Activated B cell treated with CpG ODN at 0.5 μM for 24 hours (primary cell): Measurements from ENCODE around the gene DIP2C. TPM values are rescaled to one million over a fixed set of nuclear protein-coding genes. Genes with fewer than 3 reads are reported as not detected.

Experiments
- ATAC-seq: fragments of 200-7000 bp; cut with Tn5 transposase; one replicate; pipeline ENCODE4 v1.10.0; 2021; ENCODE audit warnings: low read depth, mild to moderate bottlenecking, moderate library complexity
- CTCF ChIA-PET: fragments of 350-600 bp; sonication (Branson Sonifier 250); formaldehyde crosslinking; loops from one replicate; lab custom pipeline; 2021; ENCODE audit warnings: antibody characterized with exemption; lab: Charles Lee
- POLR2A ChIA-PET: fragments of 350-600 bp; sonication (Branson Sonifier 250); formaldehyde crosslinking; loops from one replicate; lab custom pipeline; 2021; ENCODE audit warnings: antibody characterized with exemption; lab: Charles Lee
- DNase-seq: peaks from one replicate; pipeline ENCODE4 v3.0.0; 2022
- H3K27ac Mint-ChIP-seq: one replicate; pipeline ENCODE4 v1.8.0; 2020; ENCODE audit warnings: mixed read lengths
- H3K27me3 Mint-ChIP-seq: one replicate; pipeline ENCODE4 v1.8.0; 2021; ENCODE audit warnings: mixed read lengths
- H3K36me3 Mint-ChIP-seq: one replicate; pipeline ENCODE4 v1.8.0; 2021; ENCODE audit warnings: low read depth, mixed read lengths
- H3K4me1 Mint-ChIP-seq: one replicate; pipeline ENCODE4 v1.8.0; 2021; ENCODE audit warnings: mixed read lengths
- H3K4me3 Mint-ChIP-seq: one replicate; pipeline ENCODE4 v1.8.0; 2020; ENCODE audit warnings: mild to moderate bottlenecking, mixed read lengths
- H3K9me3 Mint-ChIP-seq: one replicate; pipeline ENCODE4 v1.8.0; 2020; ENCODE audit warnings: mixed read lengths
- intact Hi-C: fragments of 100-400 bp; cut with micrococcal nuclease; formaldehyde crosslinking; loops from one replicate; pipeline ENCODE4 v1.15.1; 2024
- total RNA-seq: library from RNA; stranded (reverse); gene quantifications from 2 replicates; pipeline ENCODE4 v1.2.3, GENCODE V29; 2022
- TF ChIP-seq, protein P1 (sequence below): fragments of 200-600 bp; IDR thresholded peaks from one replicate; pipeline ENCODE4 v1.8.0; 2022; ENCODE audit warnings: antibody characterized with exemption, mild to moderate bottlenecking

Gene DIP2C
- total RNA-seq, 1 donor from 2014 or later, result 0.49 TPM

DNA sequence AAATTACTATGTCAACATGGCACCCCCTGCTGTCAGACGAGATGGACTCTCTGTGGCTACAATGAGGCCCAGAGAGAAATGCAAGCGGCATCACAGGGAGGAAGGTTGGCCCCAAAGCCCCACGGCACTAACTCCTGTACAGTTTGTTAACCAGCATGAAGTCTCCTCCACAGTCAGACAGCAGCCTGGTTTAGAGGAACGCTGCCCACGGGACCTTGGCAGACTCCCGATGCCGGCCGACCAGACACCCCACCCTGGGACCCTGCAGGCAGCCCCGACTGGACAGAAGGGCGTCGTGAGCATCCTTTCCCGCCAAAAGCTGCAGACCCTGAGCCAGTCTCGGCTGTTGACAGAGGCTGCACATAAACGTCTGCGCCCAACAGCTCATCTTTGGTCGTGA, 158.8 kb downstream of the DIP2C start:
- ATAC-seq (no peak), DNase-seq (no peak)
- H3K27me3 Mint-ChIP-seq, result peaks cover 12% of the 10 kb centered on the region
- ChIA-PET CTCF (no interaction called here), POLR2A (no interaction called here)
- H3K4me1 Mint-ChIP-seq, result no peaks in the 10 kb centered on the region
- TF ChIP-seq, protein P1, sequence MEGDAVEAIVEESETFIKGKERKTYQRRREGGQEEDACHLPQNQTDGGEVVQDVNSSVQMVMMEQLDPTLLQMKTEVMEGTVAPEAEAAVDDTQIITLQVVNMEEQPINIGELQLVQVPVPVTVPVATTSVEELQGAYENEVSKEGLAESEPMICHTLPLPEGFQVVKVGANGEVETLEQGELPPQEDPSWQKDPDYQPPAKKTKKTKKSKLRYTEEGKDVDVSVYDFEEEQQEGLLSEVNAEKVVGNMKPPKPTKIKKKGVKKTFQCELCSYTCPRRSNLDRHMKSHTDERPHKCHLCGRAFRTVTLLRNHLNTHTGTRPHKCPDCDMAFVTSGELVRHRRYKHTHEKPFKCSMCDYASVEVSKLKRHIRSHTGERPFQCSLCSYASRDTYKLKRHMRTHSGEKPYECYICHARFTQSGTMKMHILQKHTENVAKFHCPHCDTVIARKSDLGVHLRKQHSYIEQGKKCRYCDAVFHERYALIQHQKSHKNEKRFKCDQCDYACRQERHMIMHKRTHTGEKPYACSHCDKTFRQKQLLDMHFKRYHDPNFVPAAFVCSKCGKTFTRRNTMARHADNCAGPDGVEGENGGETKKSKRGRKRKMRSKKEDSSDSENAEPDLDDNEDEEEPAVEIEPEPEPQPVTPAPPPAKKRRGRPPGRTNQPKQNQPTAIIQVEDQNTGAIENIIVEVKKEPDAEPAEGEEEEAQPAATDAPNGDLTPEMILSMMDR, result no peak
- H3K4me3 Mint-ChIP-seq, result no peak overlapping the region
- intact Hi-C loops, result no loop called here
- H3K36me3 Mint-ChIP-seq, result no peaks in the 10 kb centered on the region
- H3K27ac Mint-ChIP-seq, result no peak overlapping the region
- no peaks in the 10 kb centered on the region for H3K9me3 Mint-ChIP-seq

GRCh38 chr10:529468-530230, 159.8 kb downstream of the DIP2C start:
- CTCF ChIA-PET, result no interaction called here

GRCh38 chr10:528173-529165, 161.0 kb downstream of the DIP2C start:
- Mint-ChIP-seq H3K4me3 (no peak overlapping the region), H3K27ac (no peak overlapping the region), H3K4me1 (no peaks in the 10 kb centered on the region), H3K36me3 (no peaks in the 10 kb centered on the region), H3K9me3 (no peaks in the 10 kb centered on the region), H3K27me3 (peaks cover 17% of the 10 kb centered on the region)
- intact Hi-C loops, result no loop called here
- TF ChIP-seq, protein P1, result no peak
- ChIA-PET CTCF (no interaction called here), POLR2A (no interaction called here)
- DNase-seq (no peak), ATAC-seq (no peak)

More at GRCh38 chr10:529468-530230, 159.8 kb downstream of the DIP2C start:
- H3K4me3 Mint-ChIP-seq, result no peak overlapping the region
- H3K36me3 Mint-ChIP-seq, result no peaks in the 10 kb centered on the region
- DNase-seq, result no peak
- H3K4me1 Mint-ChIP-seq, result no peaks in the 10 kb centered on the region
- H3K9me3 Mint-ChIP-seq, result no peaks in the 10 kb centered on the region
- TF ChIP-seq, protein P1, result no peak
- ATAC-seq, result no peak
- H3K27me3 Mint-ChIP-seq, result peaks cover 14% of the 10 kb centered on the region
- intact Hi-C loops, result no loop called here
- POLR2A ChIA-PET, result no interaction called here
- H3K27ac Mint-ChIP-seq, result no peak overlapping the region

GRCh38 chr10:527416-527815, 162.1 kb downstream of the DIP2C start:
- H3K36me3 Mint-ChIP-seq, result no peaks in the 10 kb centered on the region
- ChIA-PET CTCF (no interaction called here), POLR2A (no interaction called here)
- H3K27me3 Mint-ChIP-seq, result peaks cover 21% of the 10 kb centered on the region
- TF ChIP-seq, protein P1, result no peak
- no peak overlapping the region for H3K27ac Mint-ChIP-seq
- DNase-seq (no peak), ATAC-seq (no peak)
- intact Hi-C loops, result no loop called here
- H3K9me3 Mint-ChIP-seq, result no peaks in the 10 kb centered on the region
- no peaks in the 10 kb centered on the region for H3K4me1 Mint-ChIP-seq
- no peak overlapping the region for H3K4me3 Mint-ChIP-seq
